GM12801 (cell line): ENCODE data around the gene CCT2.

Experiments used
- TF ChIP-seq, protein P1 (sequence below): IDR thresholded peaks from one replicate; pipeline ENCODE4 v1.5.1; 2011; ENCODE audit warnings: control low read depth; ENCODE audit not compliant: insufficient read length; ENCODE audit errors: extremely low read depth

CCT2 gene

DNA sequence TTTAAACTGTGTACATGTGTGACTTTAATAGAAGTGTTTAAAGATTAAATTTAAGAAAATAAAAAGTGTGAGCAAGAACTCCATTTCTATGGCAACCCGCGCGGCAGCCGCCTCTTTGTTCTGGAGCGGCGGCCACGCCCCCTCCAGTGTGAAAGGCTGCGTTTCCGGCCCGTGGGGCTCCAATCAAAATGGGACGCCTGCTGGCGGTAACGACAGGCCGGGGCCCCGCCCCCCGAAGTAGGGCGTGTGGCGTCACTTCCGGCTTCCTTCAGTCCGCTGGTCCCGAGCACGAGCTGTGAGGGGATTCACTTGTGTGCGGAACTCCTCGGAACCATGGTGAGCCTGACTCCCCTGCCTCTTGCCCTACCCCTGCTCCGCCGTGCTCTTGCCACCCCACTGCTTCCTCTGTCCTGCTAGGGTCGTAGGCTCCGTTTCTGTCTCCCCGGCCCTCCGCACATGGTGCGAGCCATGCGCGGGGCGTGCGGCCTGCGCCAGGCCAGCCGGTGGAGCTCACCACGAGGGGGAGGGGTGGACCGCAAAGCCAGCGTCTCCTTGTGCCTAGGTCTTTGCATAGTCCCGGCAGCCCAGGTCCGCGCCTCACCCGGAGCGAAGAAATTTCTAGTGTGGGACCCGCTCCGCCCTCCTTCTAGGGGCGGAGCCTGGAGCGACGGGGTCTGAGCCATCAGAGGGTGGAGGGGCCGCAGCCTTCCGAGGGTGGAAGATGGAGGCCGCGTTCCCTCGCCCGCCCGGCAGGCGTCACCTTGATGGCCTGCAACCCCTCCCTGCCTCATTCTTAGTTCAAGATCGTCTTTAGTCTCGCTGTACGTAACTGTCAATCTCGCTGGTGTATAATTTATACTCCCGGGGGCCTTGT is at the start of gene CCT2:
Gene CCT2 (plus strand): TSS at position 271 of the 874 bp plus-strand sequence. CDS start 63 bp downstream, at position 334.
- TF ChIP-seq, protein P1, sequence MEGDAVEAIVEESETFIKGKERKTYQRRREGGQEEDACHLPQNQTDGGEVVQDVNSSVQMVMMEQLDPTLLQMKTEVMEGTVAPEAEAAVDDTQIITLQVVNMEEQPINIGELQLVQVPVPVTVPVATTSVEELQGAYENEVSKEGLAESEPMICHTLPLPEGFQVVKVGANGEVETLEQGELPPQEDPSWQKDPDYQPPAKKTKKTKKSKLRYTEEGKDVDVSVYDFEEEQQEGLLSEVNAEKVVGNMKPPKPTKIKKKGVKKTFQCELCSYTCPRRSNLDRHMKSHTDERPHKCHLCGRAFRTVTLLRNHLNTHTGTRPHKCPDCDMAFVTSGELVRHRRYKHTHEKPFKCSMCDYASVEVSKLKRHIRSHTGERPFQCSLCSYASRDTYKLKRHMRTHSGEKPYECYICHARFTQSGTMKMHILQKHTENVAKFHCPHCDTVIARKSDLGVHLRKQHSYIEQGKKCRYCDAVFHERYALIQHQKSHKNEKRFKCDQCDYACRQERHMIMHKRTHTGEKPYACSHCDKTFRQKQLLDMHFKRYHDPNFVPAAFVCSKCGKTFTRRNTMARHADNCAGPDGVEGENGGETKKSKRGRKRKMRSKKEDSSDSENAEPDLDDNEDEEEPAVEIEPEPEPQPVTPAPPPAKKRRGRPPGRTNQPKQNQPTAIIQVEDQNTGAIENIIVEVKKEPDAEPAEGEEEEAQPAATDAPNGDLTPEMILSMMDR, result no peak

DNA sequence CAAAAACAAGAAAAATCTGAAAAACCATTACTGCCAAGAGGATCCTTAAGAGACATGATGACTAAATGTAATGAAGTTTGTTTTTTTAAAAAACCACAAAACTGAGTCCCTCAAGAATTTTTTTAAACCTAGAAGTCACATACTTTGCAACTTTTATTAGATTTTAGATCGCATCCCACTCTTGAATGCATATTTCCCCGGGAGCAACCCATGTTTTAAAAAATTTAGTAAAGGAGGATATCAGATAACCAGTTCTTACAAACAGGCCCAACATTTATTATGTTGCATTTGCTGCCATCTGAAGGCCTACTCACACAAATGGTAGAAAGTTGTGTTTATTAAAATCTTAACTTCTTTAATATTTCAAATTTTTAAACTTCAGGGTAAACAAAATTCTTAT is 44.3 kb upstream of the CCT2 start:
- TF ChIP-seq, protein P1, result no peak

DNA sequence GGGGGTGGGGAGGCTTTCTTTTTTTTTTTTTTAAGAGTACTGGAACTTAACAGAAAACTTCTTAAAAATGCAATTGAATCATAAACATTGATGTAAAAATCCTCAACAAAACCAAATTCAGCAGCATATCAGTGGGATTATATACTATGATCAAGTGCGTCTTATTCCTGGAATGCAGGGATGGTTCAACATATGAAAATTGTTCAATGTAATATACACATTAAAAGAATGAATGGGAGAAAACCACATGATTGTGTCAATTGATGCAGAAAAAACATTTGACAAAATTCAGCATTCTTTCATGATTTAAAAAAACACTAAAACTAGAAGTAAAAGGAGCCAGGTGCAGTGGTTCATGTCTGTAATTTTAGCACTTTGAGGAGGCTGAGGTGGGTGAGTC is 41.2 kb upstream of the CCT2 start:
- TF ChIP-seq, protein P1, result no peak

DNA sequence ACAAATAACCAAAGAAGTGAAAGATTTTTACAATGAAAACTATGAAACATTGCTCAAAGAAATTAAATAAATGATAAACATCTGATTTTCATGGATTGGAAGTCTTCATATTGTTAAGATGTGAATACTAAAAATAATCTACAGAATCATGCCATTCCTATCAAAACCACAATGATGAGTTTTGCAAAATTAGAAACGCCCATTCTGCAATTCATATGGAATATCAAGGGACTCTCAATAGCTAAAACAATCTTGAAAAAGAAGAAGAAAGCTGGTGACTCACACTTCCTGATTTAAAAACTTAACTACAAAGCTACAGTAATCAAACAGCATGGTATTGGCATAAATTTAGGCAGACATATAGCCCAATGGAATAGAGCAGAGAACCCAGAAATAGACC is 40.2 kb upstream of the CCT2 start:
- TF ChIP-seq, protein P1, result no peak

DNA sequence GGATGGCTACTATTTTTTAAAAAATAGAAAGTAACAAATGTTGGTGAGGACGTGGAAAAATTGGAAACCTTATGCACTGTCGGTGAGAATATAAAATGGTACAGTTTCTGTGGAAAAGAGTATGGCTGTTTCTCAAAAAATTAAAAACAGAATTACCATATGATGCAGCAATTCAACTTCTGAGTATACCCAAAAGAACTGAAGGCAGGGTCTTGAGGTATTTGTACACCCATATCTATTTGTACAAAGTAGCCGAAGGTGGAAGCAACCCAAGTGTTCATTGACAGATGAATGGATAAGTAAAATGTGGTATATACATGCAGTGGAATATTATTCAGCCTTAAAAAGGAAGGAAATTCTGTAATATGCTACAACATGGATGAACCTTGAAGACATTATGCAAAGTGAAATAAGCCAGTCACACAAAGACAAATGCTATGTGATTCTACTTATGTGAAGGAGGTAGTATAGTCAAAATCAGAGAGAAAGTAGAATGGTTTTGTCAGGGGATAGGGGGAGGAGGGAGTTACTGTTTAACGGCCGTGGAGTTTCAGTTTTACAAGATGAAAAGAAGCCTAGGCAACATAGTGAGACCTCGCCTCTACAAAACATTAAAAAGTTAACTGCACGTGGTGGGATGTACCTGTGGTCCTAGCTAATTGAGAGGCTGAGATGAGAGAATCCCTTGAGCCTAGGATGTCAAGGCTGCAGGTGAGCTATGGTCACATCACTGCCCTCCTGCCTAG is 38.4 kb upstream of the CCT2 start:
- TF ChIP-seq, protein P1, result no peak

DNA sequence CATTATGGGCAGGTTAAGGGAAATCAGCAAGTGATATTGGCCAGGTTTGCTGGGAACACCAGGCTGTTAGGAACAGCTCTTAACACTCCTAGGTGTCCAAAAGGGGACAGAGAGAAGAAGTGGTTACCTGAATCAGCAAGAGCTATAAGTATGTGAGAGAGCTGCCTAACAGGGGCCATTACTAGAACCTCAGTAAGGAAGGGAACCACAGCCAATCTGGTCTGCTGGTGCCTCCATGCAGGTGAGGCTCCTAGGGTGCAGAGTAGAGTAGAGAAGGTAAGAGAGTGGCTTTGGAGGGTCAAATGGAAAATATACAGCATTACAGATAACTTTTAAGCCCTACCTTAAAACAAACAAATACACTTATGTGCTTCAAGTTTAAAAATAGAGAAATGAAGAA is 36.6 kb upstream of the CCT2 start:
- TF ChIP-seq, protein P1, result no peak

DNA sequence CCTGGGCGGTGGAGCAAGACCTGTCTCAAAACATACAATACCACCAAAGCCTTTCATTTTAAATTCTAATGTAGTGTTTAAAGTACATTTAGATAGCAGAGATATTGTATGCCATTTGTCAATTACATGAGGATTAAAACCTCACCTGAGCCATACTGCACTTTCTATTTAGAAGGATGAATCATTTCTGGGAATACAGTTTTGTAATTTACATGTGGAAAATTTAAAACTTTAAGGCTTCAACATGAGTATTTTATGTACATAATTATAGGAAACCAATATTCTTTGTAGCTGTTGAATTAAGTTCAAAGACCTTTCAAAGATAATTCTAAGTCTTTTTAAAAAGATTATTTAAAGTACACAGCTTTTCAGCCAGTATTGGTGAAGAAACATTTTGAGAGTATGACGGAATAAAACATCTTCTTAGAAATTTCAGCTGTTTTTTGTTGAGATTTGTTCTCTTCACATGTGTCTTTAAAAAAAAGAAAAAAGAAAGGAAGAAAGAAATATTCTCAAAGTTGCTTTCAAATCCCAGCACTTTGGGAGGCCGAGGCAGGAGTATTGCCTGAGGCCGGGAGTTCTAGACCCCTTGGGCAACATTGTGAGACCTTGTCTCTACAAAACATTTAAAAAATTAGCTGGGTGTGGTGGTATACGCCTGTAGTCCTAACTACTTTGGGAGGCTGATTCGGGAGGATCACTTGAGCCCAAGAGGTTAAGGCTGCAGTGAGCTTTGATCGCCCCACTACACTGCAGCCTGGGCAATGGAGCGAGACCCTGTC is 34.5 kb upstream of the CCT2 start:
- TF ChIP-seq, protein P1, result no peak
